Stimulated activated CD4-positive, alpha-beta T cell treated with anti-CD3 and anti-CD28 coated beads, Interleukin-2, amount 100 ng/mL, for 24 hours (primary cell): Measurements from ENCODE around the gene PIGU.
A peak's percentile ranks its signal among the peaks of the same experiment; 100 is the strongest.
"Not testable (repeated sequence)": the region's sequence is repeated elsewhere in the genome, so short reads cannot be mapped to it uniquely, and the experiment has no call there.

Experiments
- DNase-seq, 2 donors: peaks; one replicate each; pipeline ENCODE4 v3.0.0-alpha.2; 2020

Gene PIGU

GRCh38 chr20:34676642-34677373, at the start of gene PIGU:
Gene PIGU, minus strand, starts transcription at chr20:34677092. Its CDS starts 7 bp downstream, at chr20:34677085.
- peak; percentile 94 to 96 for DNase-seq

GRCh38 chr20:34724172-34724571, 47.3 kb upstream of the PIGU start:
- no peak for DNase-seq

GRCh38 chr20:34722560-34722959, 45.7 kb upstream of the PIGU start:
- not testable (repeated sequence) for DNase-seq

- no peak for DNase-seq
Measured at GRCh38 chr20:34720266-34720665, 43.4 kb upstream of the PIGU start.

- not testable (repeated sequence) for DNase-seq
Measured at GRCh38 chr20:34719242-34720017, 42.5 kb upstream of the PIGU start.

- no peak for DNase-seq
Measured at GRCh38 chr20:34717230-34718095, 40.6 kb upstream of the PIGU start.

GRCh38 chr20:34716921-34717229, 40.0 kb upstream of the PIGU start:
- DNase-seq, result no peak

GRCh38 chr20:34715384-34715783, 38.5 kb upstream of the PIGU start:
- no peak for DNase-seq

GRCh38 chr20:34713944-34714515, 37.1 kb upstream of the PIGU start:
- not testable (repeated sequence) for DNase-seq

- DNase-seq, result no peak
Measured at GRCh38 chr20:34713194-34713943, 36.5 kb upstream of the PIGU start.

- no peak for DNase-seq
Measured at GRCh38 chr20:34712525-34713192, 35.8 kb upstream of the PIGU start.

GRCh38 chr20:34711813-34712430, 35.0 kb upstream of the PIGU start:
- DNase-seq, result no peak

- no peak for DNase-seq
Measured at GRCh38 chr20:34710861-34711574, 34.1 kb upstream of the PIGU start.

- DNase-seq, result no peak
Measured at GRCh38 chr20:34710568-34710839, 33.6 kb upstream of the PIGU start.

GRCh38 chr20:34709831-34710567, 33.1 kb upstream of the PIGU start:
- DNase-seq, result peak in 1 of 2 donors; percentile 75

GRCh38 chr20:34709044-34709830, 32.3 kb upstream of the PIGU start:
- DNase-seq, result peak; percentile 81 to 87

GRCh38 chr20:34708621-34709043, 31.7 kb upstream of the PIGU start:
- DNase-seq, result peak; percentile 58 to 64

- DNase-seq, result no peak
Measured at GRCh38 chr20:34706912-34707784, 30.3 kb upstream of the PIGU start.
